Cerebellar cortex (tissue), 1 donor: ENCODE results near the gene MTCH1.
A peak's percentile ranks its signal among the peaks of the same experiment; 100 is the strongest.

Experiments
- DNase-seq: peaks from one replicate; pipeline ENCODE4 v3.0.0-alpha.2; 2015; ENCODE audit warnings: low spot score

The MTCH1 gene

DNA sequence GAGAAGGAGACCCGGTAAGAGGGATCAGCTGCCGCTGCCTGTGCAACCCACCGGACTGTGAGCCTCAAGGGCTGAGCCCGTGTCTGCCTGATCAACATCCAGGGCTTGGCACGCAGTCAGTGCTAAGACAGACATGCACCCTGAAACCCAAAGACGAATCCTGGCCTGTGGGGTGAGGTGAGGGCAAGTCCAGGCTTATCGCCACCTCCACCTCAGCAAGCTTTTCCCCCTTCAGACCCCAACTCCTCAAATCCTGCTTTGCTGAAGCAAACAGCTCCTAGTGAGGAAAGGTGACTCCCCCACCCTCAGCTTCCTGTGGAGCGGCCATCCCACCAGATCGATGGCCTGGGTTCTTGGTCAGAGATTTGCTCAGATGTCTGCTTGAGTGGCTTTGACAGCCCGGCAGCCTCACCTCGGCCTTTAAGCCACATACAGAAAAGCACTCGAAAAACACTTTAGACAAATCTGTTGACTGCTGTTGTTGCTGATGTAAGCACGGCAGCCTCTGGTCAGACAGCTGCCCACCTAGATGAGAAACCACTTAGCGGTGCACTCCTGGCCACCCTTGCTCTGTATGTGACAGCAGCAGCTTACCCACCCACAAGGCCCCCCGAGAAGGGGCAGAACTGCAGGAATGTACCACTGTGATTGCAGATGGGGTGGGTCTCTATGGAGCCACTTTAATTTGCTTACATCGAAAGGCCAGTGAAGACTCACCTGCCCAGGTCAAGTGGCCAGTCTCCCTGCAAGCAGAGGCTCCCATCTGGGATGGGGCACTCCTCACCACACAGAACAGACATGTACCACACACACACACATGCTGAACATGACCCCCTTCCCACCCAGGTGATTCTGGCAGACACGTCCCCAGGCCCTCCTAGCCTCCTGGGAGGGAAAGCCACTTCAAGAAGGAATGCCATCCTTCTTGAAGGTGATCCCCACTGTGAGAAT lies 14.8 kb downstream of the MTCH1 start:
- DNase-seq = no peak

DNA sequence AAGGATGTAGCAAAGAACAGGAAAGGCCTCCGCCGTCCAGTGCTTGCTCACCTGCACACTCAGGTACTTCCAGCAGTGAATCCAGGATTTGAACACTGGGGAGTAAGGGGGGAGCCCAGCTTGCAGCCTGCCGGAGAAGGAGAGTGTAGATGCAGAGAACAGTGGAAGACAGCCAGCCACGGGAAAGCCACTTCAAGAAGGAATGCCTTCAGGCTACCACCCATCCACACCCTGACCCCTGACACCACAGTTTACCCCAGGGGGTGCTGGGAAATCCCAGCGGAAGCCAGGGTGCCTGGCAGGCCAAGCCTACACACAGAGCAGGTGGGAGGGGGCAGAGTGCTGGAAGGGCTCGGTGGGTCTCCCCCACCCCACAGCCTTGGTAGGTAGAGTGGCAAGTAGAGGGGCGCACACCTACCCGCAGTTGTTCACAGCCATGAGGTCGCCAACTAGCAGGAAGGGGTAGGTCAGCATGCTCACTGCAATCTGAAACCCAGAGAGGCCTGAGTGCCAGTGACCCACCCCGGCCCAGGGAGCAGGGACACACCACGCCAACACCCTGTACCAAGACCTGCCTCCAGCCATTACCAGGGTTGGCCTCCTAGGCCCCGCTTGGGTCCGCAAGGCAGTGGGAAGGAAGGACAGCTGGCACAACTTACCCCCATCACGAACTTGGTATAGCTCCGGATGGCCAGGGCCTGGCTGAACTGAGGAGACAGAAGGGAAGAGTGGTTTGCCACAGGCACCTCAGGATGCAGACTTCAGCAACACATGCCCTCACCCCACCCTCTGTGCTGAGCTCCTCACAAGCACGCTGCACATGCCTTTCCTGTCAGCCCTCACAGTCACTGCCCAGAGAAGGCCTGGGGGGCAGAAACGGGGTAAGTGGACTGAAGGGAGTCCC lies 15.8 kb downstream of the MTCH1 start:
- DNase-seq = no peak

DNA sequence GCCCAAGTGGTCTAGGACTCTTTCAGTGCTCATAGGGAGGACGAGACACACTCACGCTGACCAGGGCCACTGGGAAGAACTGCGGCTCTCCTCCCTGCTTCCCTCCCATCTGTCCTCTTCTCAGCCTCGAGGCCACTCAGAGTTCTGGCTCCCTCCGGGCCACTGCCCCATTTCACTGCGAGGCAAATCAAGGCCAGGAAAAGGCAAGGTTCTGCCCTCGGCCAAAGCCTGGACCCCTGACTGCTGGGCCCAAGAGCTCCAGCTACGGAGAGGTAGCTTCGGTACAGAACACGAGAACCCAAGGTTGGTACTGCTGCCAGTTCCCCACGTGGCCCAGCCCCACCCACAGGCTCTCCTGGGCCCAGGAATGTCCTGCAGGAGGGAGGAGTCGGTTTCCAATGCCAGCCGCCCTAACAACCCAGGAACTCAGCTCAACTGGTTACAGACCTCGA lies 16.7 kb downstream of the MTCH1 start:
- no peak for DNase-seq

DNA sequence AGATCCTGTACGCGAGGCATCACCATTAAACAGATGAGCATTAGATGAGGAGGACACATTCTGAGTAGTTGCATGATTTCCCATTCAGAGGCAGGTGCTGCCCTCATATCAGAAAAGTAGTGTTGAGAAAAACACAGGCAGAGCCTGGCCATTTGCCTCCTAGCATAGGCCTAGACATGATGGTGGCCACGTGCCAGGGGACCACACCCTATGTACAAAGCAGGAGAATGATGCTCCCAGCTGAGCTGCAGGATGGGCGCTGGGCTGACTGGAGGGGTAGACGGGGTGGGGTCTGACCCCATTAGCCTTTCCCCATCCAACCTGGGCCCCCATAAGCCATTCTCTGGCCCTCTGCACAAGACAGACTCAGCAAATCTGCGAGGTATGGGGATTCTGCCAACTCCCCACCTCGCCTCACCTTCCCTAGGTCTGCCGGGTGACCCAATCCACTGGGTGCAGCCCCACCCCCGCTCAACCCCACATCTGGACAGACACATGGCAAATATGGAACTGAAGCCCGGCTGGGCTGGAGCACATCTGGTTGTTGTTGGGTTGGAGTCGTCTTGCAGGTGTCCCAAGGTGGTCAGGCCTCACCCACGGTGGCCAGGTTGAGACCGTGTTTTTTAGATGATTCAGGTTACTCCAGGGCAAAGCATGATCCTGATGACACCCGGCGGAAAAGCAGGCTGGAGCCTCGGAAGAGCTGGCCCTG lies 17.6 kb downstream of the MTCH1 start:
- DNase-seq = no peak

DNA sequence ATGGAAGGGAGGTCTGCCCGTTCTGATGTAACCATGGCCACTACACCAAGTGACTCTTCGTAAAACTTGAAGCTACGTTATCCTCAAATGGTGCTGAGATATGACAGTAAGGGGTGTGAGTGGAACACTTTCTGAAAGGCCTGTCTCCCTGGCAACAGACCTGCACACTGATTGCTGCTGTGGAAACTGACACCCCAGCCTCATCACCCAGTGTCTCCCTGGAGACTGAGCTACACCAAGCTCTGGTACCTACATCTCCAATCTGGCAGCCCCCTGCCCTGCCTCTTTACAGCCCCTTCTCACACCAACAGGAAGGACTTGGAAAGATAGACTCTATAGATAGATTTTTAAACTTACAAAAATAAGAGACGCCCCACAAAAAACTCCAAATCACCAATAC lies 18.2 kb downstream of the MTCH1 start:
- DNase-seq = no peak

DNA sequence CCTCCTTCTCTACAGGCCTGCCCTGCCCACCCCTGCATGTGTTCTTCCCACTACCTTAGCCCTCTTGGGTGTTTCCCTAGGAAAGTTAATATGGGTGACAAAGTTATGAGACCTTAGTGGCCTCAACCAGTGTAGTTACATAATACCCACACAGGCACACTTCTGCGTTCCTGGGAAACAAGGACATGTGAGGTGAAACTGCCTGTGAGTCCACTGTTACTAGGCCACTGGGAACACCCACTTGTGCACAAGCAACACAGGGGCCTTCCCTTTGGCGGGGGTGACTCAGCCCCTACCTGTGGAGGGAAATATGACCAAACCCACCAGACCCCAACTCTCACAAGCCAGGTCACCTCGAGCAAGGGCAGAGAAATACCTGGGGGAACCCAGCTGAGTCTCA lies 18.7 kb downstream of the MTCH1 start:
- no peak for DNase-seq

DNA sequence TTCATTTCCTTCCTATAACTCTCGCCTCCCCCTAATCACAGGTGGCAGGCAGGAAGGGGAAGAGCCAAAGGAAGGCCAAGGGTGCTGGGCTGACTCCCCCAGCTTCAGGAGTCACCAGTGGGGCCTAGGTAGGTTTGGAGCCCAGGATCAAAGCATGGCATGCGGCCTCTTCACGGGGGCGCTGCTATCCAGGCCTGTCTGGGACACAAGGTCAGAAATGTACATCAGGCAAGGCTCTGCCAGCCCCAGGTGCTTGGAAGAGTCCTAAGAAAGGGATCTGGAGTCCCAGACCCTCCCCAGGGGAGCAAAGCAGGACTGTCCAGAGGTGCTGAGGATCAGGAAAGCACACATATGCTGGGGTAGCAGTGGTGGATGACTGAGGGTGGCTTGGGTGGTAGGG lies 21.1 kb downstream of the MTCH1 start:
- DNase-seq = no peak

DNA sequence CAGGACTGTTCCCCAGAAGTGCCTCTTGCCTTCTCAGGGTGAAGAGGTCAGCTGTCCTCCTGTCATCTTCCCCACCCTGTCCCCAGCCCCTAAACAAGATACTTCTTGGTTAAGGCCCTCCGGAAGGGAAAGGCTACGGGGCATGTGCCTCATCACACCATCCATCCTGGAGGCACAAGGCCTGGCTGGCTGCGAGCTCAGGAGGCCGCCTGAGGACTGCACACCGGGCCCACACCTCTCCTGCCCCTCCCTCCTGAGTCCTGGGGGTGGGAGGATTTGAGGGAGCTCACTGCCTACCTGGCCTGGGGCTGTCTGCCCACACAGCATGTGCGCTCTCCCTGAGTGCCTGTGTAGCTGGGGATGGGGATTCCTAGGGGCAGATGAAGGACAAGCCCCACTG lies 21.6 kb downstream of the MTCH1 start:
- no peak for DNase-seq

DNA sequence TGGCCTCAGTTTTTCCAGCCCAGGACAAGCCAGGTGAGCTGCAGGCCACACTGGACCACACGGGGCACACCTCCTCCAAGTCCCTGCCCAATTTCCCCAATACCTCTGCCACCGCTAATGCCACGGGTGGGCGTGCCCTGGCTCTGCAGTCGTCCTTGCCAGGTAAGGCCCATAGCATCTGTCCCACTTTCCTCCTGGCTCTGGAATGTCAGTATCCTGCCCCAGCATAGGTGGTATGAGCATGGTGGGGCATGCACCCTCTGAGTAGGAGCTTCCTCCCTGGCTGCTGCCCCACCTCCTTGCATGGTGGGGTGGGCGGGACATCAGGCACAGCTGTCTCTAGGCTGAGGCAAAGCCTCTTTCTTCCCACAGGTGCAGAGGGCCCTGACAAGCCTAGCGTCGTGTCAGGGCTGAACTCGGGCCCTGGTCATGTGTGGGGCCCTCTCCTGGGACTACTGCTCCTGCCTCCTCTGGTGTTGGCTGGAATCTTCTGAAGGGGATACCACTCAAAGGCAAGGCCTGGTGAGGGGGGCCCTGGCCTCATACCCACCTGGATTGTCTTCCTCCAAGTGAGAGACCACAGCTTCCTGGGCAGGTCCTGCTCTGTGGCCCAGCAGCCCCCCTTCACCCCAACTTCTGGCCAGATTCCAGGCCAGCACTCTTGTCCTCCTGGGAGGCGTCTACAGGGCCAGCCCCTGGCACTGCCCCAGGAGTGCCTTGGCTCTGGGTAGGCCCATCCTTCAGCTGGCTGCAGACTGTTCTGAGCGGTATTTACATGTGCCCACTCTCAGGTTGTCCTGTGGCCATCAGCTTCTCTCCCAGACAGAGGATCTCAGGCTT lies 22.3 kb downstream of the MTCH1 start:
- DNase-seq = no peak

DNA sequence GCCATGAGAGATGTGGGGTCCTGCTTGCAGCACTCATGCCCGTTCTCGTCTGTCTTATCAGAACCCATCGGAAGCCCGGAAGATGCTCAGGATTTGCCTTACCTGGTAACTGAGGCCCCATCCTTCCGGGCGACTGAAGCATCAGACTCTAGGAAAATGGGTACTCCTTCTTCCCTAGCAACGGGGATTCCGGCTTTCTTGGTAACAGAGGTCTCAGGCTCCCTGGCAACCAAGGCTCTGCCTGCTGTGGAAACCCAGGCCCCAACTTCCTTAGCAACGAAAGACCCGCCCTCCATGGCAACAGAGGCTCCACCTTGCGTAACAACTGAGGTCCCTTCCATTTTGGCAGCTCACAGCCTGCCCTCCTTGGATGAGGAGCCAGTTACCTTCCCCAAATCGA lies 23.1 kb downstream of the MTCH1 start:
- DNase-seq = peak; percentile 55

DNA sequence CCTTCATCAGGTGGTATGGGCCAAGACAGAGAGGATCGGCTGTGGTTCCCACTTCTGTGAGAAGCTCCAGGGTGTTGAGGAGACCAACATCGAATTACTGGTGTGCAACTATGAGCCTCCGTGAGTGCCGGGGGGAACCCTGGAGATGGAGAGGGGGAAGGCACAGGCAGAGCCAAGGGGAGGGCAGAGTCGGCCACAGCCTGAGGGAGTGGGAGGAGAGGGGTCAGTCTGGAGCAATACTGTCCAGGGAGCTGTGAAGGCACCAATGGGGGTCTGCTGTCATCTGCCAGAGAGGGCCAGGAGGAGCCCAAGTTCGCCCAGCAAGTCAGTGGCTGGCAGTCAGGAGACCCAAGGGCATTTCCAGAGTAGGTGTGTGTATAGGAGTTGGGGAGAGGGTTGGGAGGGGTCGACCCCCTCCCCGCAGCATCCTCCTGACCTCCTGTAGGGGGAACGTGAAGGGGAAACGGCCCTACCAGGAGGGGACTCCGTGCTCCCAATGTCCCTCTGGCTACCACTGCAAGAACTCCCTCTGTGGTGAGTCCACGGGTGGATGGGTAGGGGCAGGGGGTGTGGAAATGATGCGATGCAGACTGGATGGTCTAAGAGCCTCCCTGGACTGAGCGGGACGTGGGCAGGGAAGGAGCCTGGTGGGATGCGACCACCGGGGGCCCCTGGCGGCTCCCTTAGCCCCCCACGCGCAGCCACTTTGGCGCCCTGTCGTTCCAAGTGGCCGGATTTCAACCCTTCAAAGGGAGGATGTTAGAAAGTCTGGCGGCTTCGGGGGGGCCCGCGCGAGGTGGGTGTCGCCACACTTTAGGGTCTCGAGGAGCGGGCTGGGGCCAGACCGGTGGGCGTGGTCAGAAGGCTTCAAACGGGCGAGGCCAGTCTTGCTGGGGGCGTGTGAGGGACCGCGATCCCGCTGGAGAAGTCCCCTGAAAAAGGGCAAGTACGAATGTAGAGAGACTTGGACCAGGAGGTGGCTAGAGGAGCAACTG lies 24.3 kb downstream of the MTCH1 start:
- DNase-seq = no peak

DNA sequence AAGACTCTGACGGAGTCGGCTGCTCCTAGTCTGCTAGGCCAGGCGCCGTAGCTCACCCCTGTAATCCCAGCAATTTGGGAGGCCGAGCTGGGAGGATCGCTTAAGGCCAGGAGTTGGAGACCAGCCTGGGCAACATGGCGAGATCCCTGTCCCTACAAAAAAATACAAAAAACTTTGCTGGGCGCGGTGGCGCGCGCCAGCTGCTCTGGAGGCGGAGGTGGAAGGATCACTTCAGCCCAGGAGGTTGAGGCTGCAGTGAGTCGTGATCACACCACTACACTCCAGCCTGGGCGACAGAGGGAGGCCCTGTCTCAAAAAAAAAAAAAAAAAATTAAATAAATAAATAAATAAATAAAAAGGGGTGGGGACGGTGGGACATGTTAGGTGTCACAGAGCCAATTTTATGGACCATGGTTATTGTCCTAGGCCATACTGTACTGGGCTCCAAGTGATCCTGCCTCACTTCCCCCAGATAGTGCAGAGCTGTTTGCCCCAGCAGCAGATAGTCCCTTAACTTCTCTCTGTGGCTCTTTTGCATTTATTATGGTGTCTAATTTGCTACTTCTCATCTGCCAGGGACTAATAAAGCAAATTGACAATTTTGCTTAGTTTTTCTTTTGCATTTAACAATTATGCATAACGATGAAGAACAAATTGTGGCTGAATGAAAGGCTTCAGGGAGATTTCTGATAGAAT lies 26.3 kb downstream of the MTCH1 start:
- DNase-seq = no peak

DNA sequence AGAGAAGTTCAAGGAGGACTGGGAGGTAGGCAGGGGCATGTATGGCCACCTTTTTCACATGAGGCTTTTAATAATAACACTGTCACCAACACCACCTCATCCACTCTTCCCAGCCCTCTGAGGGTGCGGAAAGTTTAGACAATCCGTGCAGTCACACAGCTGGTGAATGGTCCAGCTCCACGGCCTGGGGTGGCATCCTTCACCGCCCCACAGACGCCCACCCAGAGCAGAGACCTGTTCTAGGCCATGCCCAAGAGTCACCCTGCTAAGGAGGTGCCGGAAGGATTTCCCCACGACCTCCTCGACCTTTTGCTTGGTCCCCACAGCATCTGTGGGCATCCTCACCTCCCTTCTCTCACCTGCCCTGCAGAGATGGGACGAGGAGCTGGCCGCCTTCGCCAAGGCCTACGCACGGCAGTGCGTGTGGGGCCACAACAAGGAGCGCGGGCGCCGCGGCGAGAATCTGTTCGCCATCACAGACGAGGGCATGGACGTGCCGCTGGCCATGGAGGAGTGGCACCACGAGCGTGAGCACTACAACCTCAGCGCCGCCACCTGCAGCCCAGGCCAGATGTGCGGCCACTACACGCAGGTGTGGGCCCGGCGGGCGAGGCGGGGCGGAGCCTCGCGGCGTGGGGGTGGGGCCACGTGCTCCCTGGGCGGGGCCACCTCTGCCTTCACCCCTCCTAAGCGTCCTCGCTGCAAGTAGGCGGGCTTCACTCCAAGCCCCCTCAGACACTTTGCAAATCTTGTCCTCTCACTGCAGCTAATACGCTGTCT lies 27.0 kb downstream of the MTCH1 start:
- DNase-seq = no peak

DNA sequence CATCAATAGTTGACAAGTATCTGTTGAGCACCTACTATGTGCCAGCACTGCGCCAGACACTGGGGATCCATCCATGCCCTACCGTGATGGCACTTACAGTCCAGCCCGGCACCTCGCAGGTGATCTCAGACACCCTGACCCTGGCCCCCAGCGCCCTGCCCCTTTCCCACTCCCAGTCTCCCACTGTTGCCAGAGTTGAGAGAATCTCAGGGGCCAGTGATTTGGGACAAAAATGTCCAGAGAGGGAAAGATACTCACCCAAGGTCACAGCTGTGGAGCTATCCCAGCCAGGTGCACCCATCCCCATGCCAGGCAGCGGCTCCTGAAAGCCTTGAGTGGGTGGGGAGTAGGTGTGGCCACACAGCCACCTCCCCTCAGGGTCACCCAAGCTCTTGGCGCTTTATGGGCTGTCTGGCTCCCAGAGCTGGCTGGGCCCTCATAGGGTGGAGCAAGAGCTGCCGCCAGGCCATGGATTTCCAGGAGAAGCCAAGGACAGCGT lies 28.2 kb downstream of the MTCH1 start:
- no peak for DNase-seq

DNA sequence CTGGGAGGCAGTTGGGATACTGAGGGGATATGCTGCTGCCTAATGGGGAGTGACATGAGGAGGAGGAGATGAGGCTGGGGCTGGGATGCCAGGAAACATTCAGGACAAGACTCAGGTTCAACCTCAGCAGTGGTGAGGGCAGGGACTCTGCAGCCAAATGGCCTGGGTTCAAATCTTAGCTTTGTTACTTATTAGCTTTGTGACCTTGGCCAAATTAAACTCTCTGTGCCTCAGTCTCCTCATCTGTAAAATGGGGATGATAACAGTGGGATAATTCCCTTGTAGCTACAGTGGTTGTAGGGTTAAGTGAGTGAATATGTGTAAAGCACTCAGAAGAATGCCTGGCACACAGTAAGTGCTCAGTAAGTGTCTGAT lies 29.6 kb downstream of the MTCH1 start:
- no peak for DNase-seq

DNA sequence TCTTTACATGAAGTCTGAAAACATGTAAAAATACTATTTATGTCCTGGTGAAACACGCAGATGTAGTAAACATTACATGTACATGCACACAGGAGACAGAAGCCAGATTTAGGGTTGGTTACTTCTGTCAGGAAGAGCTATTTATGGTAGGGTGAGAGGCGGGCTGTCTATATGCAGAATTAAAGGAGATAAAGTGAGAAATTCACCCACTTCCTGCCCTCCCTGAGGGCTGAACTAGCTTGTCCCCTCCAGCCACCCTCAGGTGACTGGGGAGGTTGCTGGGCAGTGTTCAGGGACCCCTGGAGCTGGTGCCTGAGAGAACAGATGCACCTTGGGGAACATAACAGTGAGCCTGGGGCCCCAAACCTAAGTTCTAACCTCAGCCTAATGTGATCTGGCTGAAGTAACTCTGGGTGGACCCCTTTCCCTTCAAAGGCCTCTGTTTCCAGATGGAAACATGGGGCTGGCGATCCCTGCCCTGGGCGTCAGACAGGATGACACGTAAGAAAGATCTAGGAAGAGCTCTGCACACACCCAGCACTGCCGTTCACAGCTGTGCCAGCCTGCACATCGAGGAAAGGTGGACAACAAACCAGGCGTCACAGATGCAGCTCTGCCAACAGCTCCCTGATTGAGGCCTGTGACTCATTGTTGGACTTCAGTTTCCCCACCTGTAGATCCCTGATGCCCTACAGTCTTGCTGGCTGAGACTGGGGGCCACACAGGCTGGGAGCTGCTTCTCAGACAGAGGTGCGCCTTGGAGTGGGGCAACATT lies 30.1 kb downstream of the MTCH1 start:
- DNase-seq = no peak

DNA sequence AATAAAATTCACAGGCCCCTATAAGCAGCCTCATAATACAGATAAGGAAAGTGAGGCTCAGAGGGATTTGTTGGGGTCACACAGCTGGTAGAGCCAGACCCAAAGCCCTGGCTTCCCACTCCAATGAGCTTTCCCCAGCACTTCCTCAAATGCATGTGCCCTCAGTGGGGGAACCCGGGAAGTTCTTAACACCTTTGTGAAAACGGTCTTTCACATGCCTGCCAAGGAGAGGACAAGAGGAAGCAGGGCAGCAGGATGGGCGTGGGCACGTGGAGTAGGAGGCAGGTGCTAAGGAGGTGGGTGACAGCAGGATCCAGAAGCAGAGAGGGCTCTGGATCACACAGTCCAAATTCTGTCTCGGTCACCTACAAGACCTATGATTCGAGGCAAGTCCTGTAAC lies 30.9 kb downstream of the MTCH1 start:
- DNase-seq = no peak
